ENCODE data around the gene TMEM121B.

The TMEM121B gene

DNA sequence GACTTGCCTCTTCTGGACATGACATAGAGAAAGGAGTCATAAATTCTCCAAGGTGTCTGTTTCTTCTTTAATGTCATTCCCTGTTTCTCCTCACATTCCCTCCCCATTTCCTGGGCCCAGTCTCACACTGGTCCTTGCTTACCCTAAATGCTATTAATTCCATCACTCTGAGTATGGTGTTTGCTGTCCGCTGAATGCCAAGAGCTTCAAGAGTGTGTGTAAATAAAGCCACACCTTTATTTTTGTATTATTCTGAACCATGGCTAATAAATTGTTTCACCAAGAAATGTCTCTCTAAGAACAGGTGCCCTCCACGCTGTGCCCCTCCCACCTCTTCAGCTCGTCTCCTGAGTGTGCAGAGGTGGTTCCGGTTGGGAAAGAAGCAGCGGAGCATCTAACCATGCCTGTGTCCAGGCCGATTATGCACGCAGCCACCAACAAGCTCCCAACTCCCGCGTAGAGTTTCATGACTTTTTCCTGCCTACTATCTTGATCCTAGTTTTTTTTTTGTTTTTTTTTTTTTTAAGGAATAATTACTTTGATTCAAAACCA is 8.6 kb downstream of the TMEM121B start:
- in situ Hi-C loops (cut with HindIII; ENCODE audit: low sequenced_read_pairs), result no loop called here

DNA sequence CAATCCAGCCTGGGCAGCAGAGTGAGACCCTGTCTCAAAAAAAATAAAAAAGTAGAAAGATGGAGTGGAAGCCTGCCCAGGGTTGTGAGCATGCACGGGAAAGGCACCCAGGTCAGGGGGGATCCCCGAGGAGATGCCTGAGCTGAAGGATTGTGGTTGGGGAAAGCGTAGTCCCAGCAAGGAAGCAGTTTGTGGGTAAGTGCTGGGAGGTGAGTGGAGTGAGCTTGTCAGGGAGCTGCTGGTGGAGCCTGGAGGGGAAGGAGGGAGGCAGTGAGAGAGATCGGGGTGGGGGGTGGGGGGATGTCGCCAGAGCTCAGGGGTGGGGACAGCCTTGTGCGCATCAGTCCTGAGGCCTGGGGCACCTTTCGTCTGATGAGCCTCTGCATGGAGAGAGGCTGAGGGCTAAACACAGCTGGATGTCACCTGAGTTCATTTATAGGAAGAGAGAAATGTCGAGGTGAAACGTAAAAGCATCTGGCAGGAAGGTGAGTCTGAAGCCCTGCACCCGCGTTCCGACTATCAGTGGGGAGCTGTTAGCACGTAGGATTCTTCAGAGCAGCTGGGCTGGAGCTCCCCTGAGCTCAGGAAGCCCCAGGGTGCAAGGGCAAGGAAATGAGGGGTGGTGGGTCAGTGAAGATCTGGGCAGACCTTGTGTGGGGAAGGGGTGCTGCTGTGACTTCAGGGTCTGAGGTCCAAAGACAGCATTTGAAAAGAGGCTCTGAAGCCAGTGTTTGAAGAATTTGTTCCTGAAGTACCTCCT is 10.2 kb downstream of the TMEM121B start:
- in situ Hi-C loops (cut with HindIII; ENCODE audit: low sequenced_read_pairs), result no loop called here

DNA sequence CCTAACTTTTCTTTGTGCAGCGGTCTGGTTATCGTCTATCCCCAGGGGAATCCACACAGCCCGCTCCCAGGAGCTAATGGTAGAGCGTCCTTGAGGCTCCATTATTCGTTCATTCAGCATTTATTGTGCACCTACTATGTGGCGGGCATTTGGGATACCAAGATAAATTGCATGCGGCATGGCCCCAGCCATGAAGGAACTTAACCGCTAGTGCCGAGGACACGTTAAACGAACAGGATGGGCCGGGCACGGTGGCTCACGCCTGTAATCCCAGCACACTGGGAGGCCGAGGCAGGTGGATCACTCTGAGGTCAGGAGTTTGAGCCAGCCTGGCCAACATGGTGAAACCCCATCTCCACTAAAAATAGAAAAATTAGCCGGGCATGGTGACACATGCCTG is 11.2 kb downstream of the TMEM121B start:
- in situ Hi-C loops (cut with HindIII; ENCODE audit: low sequenced_read_pairs), result no loop called here

DNA sequence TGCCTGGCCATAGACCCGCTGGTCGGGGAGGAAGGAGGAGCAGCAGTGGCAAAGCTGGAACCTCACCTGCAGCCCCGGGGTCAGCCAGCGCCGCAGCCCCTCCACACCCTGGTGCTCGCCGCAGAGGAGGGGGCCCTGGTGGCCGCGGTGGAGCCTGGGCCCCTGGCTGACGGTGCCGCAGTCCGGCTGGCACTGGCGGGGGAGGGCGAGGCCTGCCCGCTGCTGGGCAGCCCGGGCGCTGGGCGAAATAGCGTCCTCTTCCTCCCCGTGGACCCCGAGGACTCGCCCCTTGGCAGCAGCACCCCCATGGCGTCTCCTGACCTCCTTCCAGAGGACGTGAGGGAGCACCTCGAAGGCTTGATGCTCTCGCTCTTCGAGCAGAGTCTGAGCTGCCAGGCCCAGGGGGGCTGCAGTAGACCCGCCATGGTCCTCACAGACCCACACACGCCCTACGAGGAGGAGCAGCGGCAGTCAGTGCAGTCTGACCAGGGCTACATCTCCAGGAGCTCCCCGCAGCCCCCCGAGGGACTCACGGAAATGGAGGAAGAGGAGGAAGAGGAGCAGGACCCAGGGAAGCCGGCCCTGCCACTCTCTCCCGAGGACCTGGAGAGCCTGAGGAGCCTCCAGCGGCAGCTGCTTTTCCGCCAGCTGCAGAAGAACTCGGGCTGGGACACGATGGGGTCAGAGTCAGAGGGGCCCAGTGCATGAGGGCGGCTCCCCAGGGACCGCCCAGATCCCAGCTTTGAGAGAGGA is 11.9 kb downstream of the TMEM121B start:
- in situ Hi-C loops (cut with HindIII; ENCODE audit: low sequenced_read_pairs), result no loop called here

DNA sequence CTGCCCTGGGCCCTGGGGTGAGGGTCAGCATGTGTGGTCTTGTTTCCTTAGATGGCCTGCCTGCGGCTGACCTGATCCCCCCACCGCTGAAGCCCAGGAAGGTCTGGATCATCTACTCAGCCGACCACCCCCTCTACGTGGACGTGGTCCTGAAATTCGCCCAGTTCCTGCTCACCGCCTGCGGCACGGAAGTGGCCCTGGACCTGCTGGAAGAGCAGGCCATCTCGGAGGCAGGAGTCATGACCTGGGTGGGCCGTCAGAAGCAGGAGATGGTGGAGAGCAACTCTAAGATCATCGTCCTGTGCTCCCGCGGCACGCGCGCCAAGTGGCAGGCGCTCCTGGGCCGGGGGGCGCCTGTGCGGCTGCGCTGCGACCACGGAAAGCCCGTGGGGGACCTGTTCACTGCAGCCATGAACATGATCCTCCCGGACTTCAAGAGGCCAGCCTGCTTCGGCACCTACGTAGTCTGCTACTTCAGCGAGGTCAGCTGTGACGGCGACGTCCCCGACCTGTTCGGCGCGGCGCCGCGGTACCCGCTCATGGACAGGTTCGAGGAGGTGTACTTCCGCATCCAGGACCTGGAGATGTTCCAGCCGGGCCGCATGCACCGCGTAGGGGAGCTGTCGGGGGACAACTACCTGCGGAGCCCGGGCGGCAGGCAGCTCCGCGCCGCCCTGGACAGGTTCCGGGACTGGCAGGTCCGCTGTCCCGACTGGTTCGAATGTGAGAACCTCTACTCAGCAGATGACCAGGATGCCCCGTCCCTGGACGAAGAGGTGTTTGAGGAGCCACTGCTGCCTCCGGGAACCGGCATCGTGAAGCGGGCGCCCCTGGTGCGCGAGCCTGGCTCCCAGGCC is 12.7 kb downstream of the TMEM121B start:
- in situ Hi-C loops (cut with HindIII; ENCODE audit: low sequenced_read_pairs), result no loop called here

DNA sequence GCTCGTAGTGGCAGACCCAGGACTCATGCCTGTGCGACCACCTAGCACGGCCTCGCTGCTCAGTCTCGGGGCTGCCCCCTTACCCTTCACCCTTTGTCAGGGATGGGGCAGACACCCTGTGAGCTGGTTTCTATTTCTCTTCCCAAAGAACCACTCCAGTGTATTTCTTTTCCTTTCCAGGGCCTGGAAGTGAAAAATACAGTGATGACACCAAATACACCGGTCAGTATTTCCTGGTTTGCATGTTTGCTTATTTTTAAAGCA is 13.7 kb downstream of the TMEM121B start:
- in situ Hi-C loops (cut with HindIII; ENCODE audit: low sequenced_read_pairs), result no loop called here

DNA sequence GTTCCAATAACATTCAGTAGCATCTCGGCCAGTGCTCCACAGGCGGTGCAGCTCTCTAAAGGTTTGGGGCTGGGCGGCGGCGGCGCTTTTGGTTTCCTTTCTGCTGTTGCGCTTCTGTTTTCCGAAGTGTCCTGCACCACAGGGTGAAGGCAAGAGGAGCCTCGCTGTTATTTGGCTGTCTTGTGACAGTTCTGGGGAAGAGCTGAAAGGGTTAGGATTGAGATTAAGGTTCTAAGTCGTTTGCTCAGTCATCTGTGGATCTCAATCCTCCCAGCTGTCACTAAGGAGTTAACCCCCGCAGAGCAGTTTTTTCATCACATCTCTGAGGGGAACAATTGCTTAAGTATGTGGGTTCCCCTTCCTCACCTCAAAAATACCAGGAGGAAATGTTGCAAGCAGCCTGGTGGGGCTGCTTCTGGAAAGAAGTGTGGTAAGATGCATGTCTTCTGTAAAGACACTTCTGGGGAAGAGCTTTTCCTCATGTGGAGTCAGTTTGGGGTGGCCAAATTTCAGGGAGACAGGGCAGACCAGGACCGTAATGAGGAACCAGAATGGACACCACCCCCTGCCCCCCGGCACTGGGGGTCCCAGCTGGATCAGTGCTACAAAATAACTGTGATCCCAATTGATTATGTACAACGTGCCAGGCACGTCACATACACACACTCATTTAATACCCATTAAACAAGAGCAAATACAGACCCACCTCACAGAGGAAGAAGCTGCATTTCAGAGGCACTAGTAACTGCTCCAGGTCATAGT is 14.2 kb downstream of the TMEM121B start:
- in situ Hi-C loops (cut with HindIII; ENCODE audit: low sequenced_read_pairs), result no loop called here

DNA sequence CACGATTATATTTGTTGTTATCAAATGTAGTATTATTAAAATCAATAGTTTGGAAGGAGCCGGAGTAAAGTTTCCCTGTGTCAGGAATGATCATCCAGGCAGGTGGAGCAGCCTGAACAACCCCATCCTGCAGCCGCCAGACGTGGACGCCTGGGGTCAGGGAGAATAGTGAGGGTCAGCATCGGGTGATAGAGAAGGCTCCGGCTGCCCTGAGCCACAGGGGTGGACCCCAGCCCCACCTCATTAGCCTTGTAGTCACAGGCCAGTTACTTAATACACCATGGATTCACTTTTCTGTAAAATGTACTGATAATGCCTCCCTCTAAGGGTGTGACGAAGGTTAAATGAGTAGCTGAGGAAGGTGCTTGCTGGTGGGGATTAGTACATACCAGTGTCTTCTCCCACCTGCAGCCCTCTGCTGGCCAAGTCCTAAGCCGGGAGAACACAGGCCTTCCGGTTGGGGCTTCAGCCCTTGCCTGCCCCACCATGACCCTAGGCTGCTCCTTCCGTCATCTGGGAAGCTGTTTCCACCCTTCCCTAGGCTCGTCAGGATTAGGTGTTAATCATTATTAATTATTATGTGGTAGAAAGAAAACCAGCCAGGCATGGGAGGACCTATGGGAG is 14.9 kb downstream of the TMEM121B start:
- in situ Hi-C loops (cut with HindIII; ENCODE audit: low sequenced_read_pairs), result no loop called here

DNA sequence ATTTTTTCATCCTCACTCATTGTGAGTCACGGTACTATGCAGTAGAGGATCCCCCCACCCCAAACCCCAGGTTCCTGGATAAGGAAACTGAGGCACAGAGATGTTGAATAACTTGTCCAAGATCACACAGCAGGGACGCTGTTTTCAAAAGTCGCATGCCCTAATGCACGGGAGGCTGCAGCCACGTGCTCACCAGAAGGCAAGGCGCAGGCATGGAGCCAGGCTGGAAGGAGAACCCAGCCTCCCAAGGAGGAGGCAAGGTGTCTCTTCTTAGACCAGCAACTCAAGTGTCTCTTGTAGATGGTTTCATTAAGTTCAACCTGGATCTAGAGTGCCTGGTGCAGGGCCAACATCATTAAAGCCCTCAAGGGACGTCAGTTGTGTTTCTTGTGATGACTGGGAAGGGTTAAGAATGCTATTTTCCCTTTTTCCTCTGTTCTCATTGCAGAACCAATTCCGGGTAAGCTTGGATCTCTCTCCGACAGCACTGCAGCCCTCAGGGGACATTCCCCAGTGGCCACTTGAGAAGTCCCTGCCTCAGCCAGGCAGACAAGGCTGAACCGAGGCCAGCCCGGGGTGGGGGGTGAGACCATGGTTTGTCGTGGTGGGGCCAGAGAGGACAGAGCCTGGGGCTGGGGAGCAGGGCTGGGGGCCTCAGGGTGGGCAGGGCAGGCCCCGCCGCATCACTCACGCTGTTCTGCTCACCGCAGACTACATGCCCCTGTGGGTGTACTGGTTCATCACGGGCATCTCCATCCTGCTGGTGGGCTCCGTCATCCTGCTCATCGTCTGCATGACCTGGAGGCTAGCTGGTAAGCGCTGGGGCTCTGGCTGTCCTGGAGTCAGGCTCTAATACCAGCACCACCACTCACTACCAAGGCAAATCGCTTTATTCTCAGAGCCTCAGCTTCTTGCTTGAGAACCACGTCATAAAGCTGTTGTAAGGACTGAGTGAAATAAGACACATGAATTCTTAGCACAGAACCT is 15.7 kb downstream of the TMEM121B start:
- in situ Hi-C loops (cut with HindIII; ENCODE audit: low sequenced_read_pairs), result no loop called here

DNA sequence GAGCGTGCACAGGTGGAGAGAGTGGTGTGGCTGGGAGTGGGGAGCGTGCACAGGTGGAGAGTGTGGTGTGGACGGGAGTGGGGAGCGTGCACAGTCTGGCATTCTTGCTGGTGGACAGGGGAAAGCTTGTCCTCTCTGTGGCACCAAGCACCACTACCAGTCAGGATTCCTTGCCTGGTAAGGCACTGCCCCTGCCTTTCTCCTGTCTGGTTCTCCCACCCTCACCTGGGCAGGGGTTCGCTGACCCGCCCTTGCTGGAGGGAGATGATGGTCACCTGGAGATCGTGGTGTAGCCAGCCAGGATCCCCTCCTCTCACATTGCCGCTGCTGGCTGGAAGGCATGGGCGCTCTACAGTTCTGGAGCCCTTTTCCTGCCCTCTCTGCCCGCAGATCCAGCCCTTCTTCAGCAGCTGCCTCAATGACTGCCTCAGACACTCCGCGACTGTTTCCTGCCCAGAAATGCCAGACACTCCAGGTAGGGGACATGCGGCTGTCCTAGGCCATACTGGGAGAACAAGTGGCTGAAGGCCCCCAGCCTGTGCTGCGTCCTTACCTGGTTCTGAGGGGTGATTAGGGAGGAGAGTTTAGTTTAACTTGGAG is 16.7 kb downstream of the TMEM121B start:
- in situ Hi-C loops (cut with HindIII; ENCODE audit: low sequenced_read_pairs), result no loop called here

DNA sequence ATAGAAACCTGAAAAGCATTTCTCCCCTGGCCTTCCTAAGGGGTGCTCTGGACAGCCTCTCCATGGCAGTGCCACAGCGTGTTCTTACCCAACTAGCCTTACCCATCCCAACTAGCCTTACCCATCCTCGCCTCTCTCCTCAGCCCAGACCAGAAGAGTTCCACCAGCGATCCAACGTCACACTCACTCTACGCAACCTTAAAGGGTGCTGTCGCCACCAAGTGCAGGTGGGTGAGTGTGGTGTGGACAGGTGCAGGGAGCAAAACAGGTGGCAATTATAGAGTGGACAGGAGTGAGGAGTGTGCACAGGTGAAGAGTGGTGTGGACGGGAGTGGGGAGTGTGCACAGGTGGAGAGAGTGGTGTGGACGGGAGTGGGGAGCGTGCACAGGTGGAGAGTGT is 17.8 kb downstream of the TMEM121B start:
- in situ Hi-C loops (cut with HindIII; ENCODE audit: low sequenced_read_pairs), result no loop called here

DNA sequence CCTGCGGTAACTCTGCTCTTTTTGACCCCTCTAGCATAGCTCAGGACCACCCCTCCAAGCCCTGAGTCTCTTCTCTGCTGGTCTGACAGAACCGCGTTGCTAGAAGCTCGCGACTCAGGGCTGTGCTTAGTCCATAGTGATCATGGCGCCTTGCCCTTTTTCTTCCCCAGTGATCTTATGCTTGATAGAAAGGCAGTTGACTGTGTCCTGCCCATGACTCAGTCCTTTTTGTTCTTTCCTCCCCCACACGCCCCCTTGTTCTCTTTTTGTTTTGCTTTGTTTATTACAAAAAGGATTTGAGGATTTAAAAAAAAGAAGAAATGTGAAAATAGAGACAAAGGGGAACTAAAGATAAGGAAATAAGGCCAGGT is 18.9 kb downstream of the TMEM121B start:
- in situ Hi-C loops (cut with HindIII; ENCODE audit: low sequenced_read_pairs), result no loop called here

DNA sequence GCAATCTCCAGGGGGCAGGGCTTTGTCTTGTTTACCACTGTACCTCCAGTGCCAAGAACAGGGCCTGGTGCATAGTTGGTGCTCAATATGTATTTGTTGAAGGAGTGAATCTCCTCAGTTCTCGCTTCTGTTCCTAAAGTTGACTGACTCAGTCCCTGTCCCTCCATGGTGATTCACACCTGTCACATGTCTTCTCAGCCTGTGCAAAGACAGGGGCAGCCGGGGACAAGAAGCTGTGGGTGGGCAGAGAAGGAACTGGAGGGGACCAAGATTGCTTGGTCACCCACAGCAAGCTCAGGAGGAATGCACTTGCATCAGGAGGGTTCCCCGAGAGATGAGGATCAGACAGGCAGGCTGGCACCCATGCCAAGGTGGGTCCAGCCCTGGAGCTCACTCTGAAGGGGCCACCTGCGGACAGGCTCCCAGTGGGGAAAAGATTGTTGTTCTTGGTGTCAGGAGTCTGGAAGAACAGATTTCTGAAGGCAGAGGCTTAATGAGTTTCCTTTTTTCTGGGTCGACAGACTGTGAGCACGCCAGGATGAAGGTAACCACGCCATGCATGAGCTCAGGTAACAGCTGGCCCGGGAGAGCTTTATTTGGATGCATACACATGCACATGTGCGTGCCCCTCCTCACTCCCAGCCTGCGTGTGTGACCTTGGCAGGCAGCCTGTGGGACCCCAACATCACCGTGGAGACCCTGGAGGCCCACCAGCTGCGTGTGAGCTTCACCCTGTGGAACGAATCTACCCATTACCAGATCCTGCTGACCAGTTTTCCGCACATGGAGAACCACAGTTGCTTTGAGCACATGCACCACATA is 19.5 kb downstream of the TMEM121B start:
- in situ Hi-C loops (cut with HindIII; ENCODE audit: low sequenced_read_pairs), result no loop called here

DNA sequence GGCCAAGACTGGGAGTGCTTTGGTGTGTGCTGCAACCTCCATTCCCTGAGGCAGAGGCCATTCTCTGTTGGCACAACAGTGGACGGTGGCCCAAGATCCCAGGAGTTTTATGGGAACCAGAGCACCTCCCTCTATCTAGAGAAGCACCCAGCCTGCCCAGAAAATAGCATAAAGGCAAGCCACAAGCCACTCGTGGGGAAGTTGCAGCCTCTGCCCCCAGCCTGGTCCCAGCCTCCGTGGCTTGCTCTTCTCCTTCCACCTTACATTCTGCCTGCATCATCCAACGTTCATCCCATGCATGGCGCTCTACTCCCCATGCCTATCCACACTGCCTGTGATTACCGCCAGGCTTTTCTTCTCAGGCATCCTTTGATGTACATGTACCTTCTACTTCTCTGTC is 20.5 kb downstream of the TMEM121B start:
- in situ Hi-C loops (cut with HindIII; ENCODE audit: low sequenced_read_pairs), result no loop called here

DNA sequence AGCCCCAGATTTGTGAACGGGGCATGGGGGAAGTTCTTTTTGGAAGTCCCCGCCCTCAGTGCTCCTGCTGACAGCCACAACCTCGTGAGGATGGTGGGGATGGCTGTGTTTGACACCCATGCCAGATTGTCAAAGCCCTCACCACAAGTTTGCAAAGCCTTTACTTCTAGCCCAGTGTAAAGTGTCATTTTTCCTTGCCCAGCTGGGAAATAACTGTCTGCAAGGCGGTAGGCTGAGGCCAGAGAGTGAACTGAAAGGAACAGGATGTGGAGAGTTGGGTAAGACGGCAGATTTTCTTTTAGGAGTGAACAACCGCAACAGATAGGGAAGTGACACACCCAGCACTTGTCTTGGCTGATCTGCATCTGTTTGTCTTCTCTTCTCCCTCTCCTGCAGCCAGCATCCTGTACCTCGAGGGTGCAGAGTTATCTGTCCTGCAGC is 22.8 kb downstream of the TMEM121B start:
- in situ Hi-C loops (cut with HindIII; ENCODE audit: low sequenced_read_pairs), result no loop called here

DNA sequence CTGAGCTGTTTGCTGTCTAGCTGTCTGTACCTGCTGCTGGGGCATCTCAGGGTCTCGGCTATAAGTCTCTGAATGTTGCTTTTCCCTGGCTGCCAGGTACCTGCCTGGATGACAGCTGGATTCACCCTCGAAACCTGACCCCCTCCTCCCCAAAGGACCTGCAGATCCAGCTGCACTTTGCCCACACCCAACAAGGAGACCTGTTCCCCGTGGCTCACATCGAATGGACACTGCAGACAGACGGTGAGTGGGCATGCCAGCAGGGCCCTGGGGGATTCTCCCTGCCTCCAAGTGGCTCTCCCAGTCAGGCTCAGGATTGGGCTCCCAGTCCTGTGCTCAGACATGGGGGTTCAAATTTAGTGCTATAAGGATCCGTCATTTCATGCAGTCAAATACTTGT is 23.5 kb downstream of the TMEM121B start:
- in situ Hi-C loops (cut with HindIII; ENCODE audit: low sequenced_read_pairs), result no loop called here

DNA sequence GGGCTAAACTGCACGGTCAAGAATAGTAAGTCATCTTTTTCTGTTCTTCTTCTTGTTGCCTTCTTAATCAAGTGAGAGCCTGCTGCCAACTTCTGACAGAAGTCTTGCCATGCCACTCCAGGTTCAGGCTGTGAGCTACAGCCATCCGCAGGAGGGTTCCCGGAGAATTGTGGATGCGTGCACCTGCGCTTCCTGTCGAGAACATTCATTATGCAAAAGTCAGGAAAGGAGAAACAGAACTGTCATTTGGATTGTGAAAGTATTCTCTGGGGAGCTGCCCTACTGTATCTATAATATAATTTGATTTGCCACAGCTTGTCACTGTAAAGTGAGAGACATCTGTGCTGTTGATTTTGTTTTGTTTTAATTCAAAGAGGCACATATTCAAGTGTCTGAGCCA is 24.1 kb downstream of the TMEM121B start:
- in situ Hi-C loops (cut with HindIII; ENCODE audit: low sequenced_read_pairs), result no loop called here

DNA sequence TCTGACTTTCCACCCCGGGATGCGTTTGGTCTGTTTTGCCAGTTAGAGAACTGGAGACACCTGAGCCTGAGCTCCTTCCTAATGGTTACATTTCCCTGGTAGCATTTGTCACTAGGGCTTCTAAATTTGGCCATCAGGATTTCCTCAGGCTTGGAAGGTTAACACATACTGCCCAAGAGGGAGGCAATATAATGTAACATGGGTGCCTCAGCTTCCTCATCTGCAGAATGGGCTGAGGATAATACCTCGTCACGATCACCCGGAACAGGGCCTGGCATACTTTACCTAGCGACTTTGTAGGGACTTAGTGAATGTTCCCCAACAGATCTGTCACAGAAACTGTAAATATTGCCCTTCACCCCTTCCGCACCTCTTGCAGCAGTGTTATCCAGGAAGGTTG is 25.1 kb downstream of the TMEM121B start:
- in situ Hi-C loops (cut with HindIII; ENCODE audit: low sequenced_read_pairs), result no loop called here

All from DLD1 (cell line).